HCT116 (cell line): ENCODE results near the gene SDK1. TPM values are rescaled to one million over a fixed set of nuclear protein-coding genes. Genes with fewer than 3 reads are reported as not detected.

ENCODE experiments used
- ATAC-seq: fragments of 200-7000 bp; cut with Tn5 transposase; 2 replicates; pipeline ENCODE4 v1.9.1; 2020; ENCODE audit warnings: mild to moderate bottlenecking, moderate library complexity
- BruUV-seq: library from RNA; stranded (reverse); fragments of 400-500 nt; replicated peaks from 2 replicates; lab custom pipeline; 2021; lab: Mats Ljungman, UMichigan
- CTCF ChIA-PET: fragments of 300-600 bp; sonication (Branson Sonifier 250); formaldehyde crosslinking; loops from one replicate; lab custom pipeline; 2021; ENCODE audit warnings: antibody characterized with exemption; lab: Charles Lee
- POLR2A ChIA-PET: fragments of 300-600, 350-600 bp; sonication (Branson Sonifier 250); formaldehyde crosslinking; loops from one replicate; lab custom pipeline; 2021; ENCODE audit warnings: antibody characterized with exemption; lab: Charles Lee
- RAD21 ChIA-PET, 2 experiments: fragments of 300-600 bp; sonication (Branson Sonifier 250); formaldehyde crosslinking; loops; one replicate each; lab custom pipeline; 2023; ENCODE audit warnings: low total read pairs in 2 of 2; ENCODE audit not compliant: uncharacterized antibody in 2 of 2, unreplicated experiment in 2 of 2, low non-redundant PET in 1 of 2; lab: Charles Lee
- DNase-seq: peaks from one replicate; pipeline ENCODE4 v3.0.0-alpha.2; 2010; ENCODE audit warnings: low read depth, low spot score
- H2AFZ ChIP-seq: fragments of 200-600 bp; shearing (Covaris generic), sonication (generic); 2 replicates; pipeline ENCODE4 v1.6.1; 2017; ENCODE audit warnings: low read depth, mixed run types, mixed read lengths, antibody characterized with exemption, low read length; ENCODE audit not compliant: poor library complexity, severe bottlenecking
- H3K27ac ChIP-seq: 2 replicates; pipeline ENCODE4 v1.5.1; 2012; ENCODE audit warnings: low read depth, low read length
- H3K27me3 ChIP-seq: fragments of 200-600 bp; sonication (generic); 2 replicates; pipeline ENCODE4 v1.6.1; 2016; ENCODE audit warnings: mixed run types, low read length, mixed read lengths; ENCODE audit not compliant: insufficient read depth
- H3K36me3 ChIP-seq, 2 experiments: fragments of 200-500 bp in 1 of 2; fragments of 200-600 bp in 1 of 2; sonication (Bioruptor generic) in 1 of 2; sonication (generic) in 1 of 2; 2 replicates each; pipeline versions ENCODE4 v1.5.1 to v1.6.1; 2014 to 2016; ENCODE audit warnings: low read length in 2 of 2, inconsistent platforms in 1 of 2, mixed read lengths in 1 of 2, mixed run types in 1 of 2; ENCODE audit not compliant: insufficient read depth in 2 of 2, control insufficient read depth in 1 of 2
- H3K4me1 ChIP-seq, 2 experiments: fragments of 200-600 bp in 1 of 2; sonication (generic) in 1 of 2; 2 replicates each; pipeline versions ENCODE4 v1.5.1 to v1.6.1; 2012 to 2017; ENCODE audit warnings: low read length in 2 of 2, inconsistent platforms in 1 of 2, mild to moderate bottlenecking in 1 of 2, mixed read lengths in 1 of 2, mixed run types in 1 of 2, moderate library complexity in 1 of 2; ENCODE audit not compliant: insufficient read depth in 2 of 2, control insufficient read depth in 1 of 2
- H3K4me2 ChIP-seq: fragments of 200-600 bp; sonication (generic); 2 replicates; pipeline ENCODE4 v1.6.1; 2017; ENCODE audit warnings: mixed run types, low read length, mixed read lengths
- H3K4me3 ChIP-seq, 2 experiments: fragments of 200-600 bp in 1 of 2; sonication (generic) in 1 of 2; replicated peaks in 1 of 2; 2 replicates each; pipeline ENCODE4 v1.5.1; 2011 to 2016; ENCODE audit warnings: low read length in 2 of 2, control low read depth in 1 of 2, low read depth in 1 of 2, mild to moderate bottlenecking in 1 of 2, mixed read lengths in 1 of 2, mixed run types in 1 of 2
- H3K79me2 ChIP-seq: fragments of 200-600 bp; sonication (generic); 2 replicates; pipeline ENCODE4 v1.6.1; 2017; ENCODE audit warnings: mild to moderate bottlenecking, mixed run types, low read length, moderate library complexity, mixed read lengths; ENCODE audit not compliant: insufficient read depth
- H3K9ac ChIP-seq: fragments of 200-600 bp; sonication (generic); 2 replicates; pipeline ENCODE4 v1.6.1; 2016; ENCODE audit warnings: low read length, mixed read lengths
- H3K9me2 ChIP-seq: fragments of 200-600 bp; sonication (generic), shearing (Covaris generic); 2 replicates; pipeline ENCODE4 v1.6.1; 2017; ENCODE audit warnings: mixed run types, mild to moderate bottlenecking, moderate library complexity; ENCODE audit not compliant: insufficient read depth
- H3K9me3 ChIP-seq, 2 experiments: fragments of 200-500 bp in 1 of 2; fragments of 200-600 bp in 1 of 2; sonication (Bioruptor generic) in 1 of 2; sonication (generic) in 1 of 2; 2 replicates each; pipeline ENCODE4 v1.6.1; 2014 to 2017; ENCODE audit warnings: low read length in 2 of 2, mixed read lengths in 2 of 2, inconsistent platforms in 1 of 2, low read depth in 1 of 2, mild to moderate bottlenecking in 1 of 2, mixed run types in 1 of 2, moderate library complexity in 1 of 2; ENCODE audit not compliant: control insufficient read depth in 1 of 2, insufficient read depth in 1 of 2
- H4K20me1 ChIP-seq: fragments of 200-600 bp; sonication (generic), shearing (Covaris generic); 2 replicates; pipeline ENCODE4 v1.6.1; 2017; ENCODE audit warnings: mixed run types, mild to moderate bottlenecking, moderate library complexity; ENCODE audit not compliant: insufficient read depth
- CBX3 ChIP-seq: IDR thresholded peaks from 2 replicates; pipeline ENCODE4 v1.6.1; 2012; ENCODE audit warnings: low read depth
- ELF1 ChIP-seq: IDR thresholded peaks from 2 replicates; pipeline ENCODE4 v1.6.1; 2012; ENCODE audit warnings: low read depth, borderline replicate concordance
- EZH2 ChIP-seq: fragments of 200-600 bp; sonication (generic); IDR thresholded peaks from 2 replicates; pipeline ENCODE4 v1.6.1; 2017; ENCODE audit warnings: antibody characterized with exemption, mixed run types
- POLR2AphosphoS5 ChIP-seq: IDR thresholded peaks from 2 replicates; pipeline ENCODE4 v1.6.1; 2011; ENCODE audit warnings: mild to moderate bottlenecking, low read depth, low read length, moderate library complexity
- RAD21 ChIP-seq: IDR thresholded peaks from 2 replicates; pipeline ENCODE4 v1.6.1; 2012; ENCODE audit warnings: low read depth, mild to moderate bottlenecking
- SIN3A ChIP-seq: IDR thresholded peaks from 2 replicates; pipeline ENCODE4 v1.6.1; 2012; ENCODE audit warnings: low read depth
- SP1 ChIP-seq: IDR thresholded peaks from 2 replicates; pipeline ENCODE4 v1.6.1; 2012; ENCODE audit warnings: low read depth
- ZBTB33 ChIP-seq: IDR thresholded peaks from 2 replicates; pipeline ENCODE4 v1.6.1; 2011; ENCODE audit warnings: mild to moderate bottlenecking, low read length, moderate library complexity; ENCODE audit not compliant: insufficient replicate concordance; ENCODE audit errors: extremely low read depth
- ZNF274 ChIP-seq: fragments of 200-500 bp; sonication (Bioruptor generic); IDR thresholded peaks from 2 replicates; pipeline ENCODE4 v1.6.1; 2014; ENCODE audit warnings: mild to moderate bottlenecking, low read depth, low read length, inconsistent platforms
- intact Hi-C: fragments of 100-400 bp; cut with micrococcal nuclease; formaldehyde crosslinking; loops from 2 replicates; pipeline ENCODE4 v1.10.0; 2022
- total RNA-seq: library from RNA; stranded (reverse); gene quantifications from one replicate; pipeline ENCODE4 v1.2.1, GENCODE V29; 2021; ENCODE audit not compliant: unreplicated experiment
- TF ChIP-seq, protein P1 (sequence below): IDR thresholded peaks from 2 replicates; pipeline ENCODE4 v1.6.1; 2012
- TF ChIP-seq, protein P2 (sequence below), 3 experiments: fragments of 200-600 bp in 1 of 3; sonication (generic) in 1 of 3; IDR thresholded peaks in 2 of 3; conservative IDR thresholded peaks in 1 of 3; 2 replicates each; pipeline ENCODE4 v1.5.1; 2012 to 2017; ENCODE audit warnings: low read depth in 2 of 3, low read length in 2 of 3, antibody characterized with exemption in 1 of 3, borderline replicate concordance in 1 of 3, control low read depth in 1 of 3, mild to moderate bottlenecking in 1 of 3, mixed read lengths in 1 of 3, mixed run types in 1 of 3, moderate library complexity in 1 of 3; ENCODE audit not compliant: insufficient read depth in 1 of 3

The SDK1 gene
- total RNA-seq, 1 experiment from 2014 or later, result 0.05 TPM

- TF ChIP-seq, protein P1, sequence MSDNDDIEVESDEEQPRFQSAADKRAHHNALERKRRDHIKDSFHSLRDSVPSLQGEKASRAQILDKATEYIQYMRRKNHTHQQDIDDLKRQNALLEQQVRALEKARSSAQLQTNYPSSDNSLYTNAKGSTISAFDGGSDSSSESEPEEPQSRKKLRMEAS, result no peak
- TF ChIP-seq, protein P2, sequence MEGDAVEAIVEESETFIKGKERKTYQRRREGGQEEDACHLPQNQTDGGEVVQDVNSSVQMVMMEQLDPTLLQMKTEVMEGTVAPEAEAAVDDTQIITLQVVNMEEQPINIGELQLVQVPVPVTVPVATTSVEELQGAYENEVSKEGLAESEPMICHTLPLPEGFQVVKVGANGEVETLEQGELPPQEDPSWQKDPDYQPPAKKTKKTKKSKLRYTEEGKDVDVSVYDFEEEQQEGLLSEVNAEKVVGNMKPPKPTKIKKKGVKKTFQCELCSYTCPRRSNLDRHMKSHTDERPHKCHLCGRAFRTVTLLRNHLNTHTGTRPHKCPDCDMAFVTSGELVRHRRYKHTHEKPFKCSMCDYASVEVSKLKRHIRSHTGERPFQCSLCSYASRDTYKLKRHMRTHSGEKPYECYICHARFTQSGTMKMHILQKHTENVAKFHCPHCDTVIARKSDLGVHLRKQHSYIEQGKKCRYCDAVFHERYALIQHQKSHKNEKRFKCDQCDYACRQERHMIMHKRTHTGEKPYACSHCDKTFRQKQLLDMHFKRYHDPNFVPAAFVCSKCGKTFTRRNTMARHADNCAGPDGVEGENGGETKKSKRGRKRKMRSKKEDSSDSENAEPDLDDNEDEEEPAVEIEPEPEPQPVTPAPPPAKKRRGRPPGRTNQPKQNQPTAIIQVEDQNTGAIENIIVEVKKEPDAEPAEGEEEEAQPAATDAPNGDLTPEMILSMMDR (IDR thresholded peaks at IDR 0.05 in 2 of 3, conservative IDR thresholded peaks at IDR 0.05 in 1 of 3; ENCODE audit: borderline replicate concordance in 1 of 3, insufficient read depth in 1 of 3, low read depth in 2 of 3, low read length in 2 of 3), result no peak
- TF ChIP-seq ZBTB33, result no peak
- no peak for TF ChIP-seq EZH2
- TF ChIP-seq CBX3, result no peak
- TF ChIP-seq RAD21, result no peak
Observed at GRCh38 chr7:4015996-4016395, 714.9 kb downstream of the SDK1 start (continued).

DNA sequence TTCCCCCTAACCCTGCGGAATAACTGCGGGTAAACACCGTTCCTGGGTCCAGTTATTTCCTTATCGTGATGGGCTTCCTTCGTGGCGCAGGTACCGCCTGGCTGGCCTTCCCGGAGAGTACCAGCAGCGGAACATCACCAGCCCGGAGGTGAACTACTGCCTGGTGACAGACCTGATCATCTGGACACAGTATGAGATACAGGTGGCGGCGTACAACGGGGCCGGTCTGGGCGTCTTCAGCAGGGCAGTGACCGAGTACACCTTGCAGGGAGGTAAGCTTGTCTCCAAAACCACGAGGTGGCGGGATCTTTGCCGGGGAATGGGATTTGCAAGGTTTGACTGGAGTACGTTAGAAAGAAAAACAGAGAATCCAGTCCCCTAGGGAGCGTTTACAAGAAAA is 716.0 kb downstream of the SDK1 start:
- Histone ChIP-seq H3K4me2 (no peak overlapping the region), H2AFZ (no peak overlapping the region), H3K9me2 (no peaks in the 10 kb centered on the region), H3K36me3 (no peaks in the 10 kb centered on the region), H3K9ac (no peak overlapping the region), H3K79me2 (no peaks in the 10 kb centered on the region), H3K27me3 (peaks cover 3% of the 10 kb centered on the region; the same call in 1 of the 2 replicates), H3K27ac (no peak overlapping the region), H3K9me3 (no peaks in the 10 kb centered on the region; a peak in 1 of 4 replicates), H3K4me3 (no peak overlapping the region), H3K4me1 (no peaks in the 10 kb centered on the region)
- ChIA-PET CTCF (no interaction called here), RAD21 (no interaction called here)
- no TSS peak for BruUV-seq
- ATAC-seq, result no peak
- DNase-seq, result no peak
- TF ChIP-seq ZNF274, result no peak
- TF ChIP-seq, protein P2 (IDR thresholded peaks at IDR 0.05 in 2 of 3, conservative IDR thresholded peaks at IDR 0.05 in 1 of 3; ENCODE audit: borderline replicate concordance in 1 of 3, insufficient read depth in 1 of 3, low read depth in 2 of 3, low read length in 2 of 3), result no peak
- TF ChIP-seq CBX3, result no peak
- no peak for TF ChIP-seq POLR2AphosphoS5
- TF ChIP-seq SIN3A, result no peak
- no peak for TF ChIP-seq ELF1
- TF ChIP-seq SP1, result no peak
- TF ChIP-seq, all 23 proteins: peak for 0
- no peaks in the 10 kb centered on the region for H4K20me1 ChIP-seq
- intact Hi-C loops, result no loop called here
- POLR2A ChIA-PET, result no interaction called here
